Measurements from ENCODE around the gene NXPE3. TPM values are rescaled to one million over a fixed set of nuclear protein-coding genes. Genes with fewer than 3 reads are reported as not detected.

The NXPE3 gene
- total RNA-seq, 4 donors from 2014 or later: 31.5 to 52.0 (median 44.5) TPM

DNA sequence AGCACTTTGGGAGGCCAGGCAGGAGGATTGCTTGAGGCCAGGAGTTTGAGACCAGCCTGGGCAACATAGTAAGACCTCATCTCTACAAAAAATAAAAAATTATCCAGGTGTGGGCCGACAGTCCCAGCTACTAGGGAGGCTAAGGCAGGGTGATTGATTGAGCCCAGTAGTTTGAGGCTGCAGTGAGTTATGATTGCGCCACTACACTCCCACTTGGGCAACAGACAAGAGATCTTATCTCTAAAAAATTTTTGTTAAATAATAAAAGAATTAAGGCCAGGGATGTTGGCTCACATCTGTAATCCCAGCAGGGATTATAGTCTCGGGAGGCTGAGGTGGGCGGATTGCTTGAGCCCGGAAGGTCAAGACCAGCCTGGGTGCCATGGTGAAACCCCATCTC, 44.5 kb downstream of the NXPE3 start:
- DNase-seq: no peak
- Histone ChIP-seq H3K4me1 (peaks cover 18 to 28% of the 10 kb centered on the region in 2 donors), H3K36me3 (peaks cover 0 to 13% of the 10 kb centered on the region in 2 donors), H3K27ac (no peak overlapping the region), H3K4me3 (no peak overlapping the region), H3K9me3 (no peaks in the 10 kb centered on the region), H3K27me3 (no peaks in the 10 kb centered on the region)
- in situ Hi-C loops (cut with MboI; ENCODE audit: low sequenced_read_pairs in 4 of 4): loop anchor here in 3 of 4 donors (10.0 to 25.0 kb wide), 2 partner anchors 401 to 714 kb away; no protein-coding TSS in a partner anchor
- TF ChIP-seq POLR2A (IDR thresholded peaks at IDR 0.05) (no peak), CTCF (IDR thresholded peaks at IDR 0.05 in 4 of 5, conservative IDR thresholded peaks at IDR 0.05 in 1 of 5) (no peak)
- intact Hi-C loops (cut with DNase I; ENCODE audit: low total_unique reads): no loop called here
- ATAC-seq: no peak

DNA sequence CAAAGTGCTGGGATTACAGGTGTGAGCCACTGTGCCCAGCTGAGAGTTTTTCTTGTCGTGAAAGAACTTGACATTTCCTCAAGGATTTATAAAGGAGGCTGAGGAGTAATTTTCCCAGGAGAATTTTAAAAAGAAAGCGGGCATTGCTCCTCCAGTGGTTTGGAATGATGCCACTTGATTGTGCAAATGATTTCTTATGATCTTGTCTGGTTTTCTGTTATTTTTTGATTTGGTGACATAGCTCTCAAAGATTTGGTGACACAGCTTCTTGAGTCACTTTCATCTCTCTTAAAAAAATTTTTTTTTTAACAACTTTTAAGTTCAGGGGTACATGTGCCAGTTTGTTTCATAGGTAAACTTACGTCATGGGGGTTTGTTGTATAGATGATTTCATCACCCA, 45.7 kb downstream of the NXPE3 start:
- no peak overlapping the region for H3K4me3 ChIP-seq
- peaks cover 0 to 13% of the 10 kb centered on the region in 2 donors for H3K36me3 ChIP-seq
- H3K27me3 ChIP-seq: no peaks in the 10 kb centered on the region
- no peak for ATAC-seq
- intact Hi-C loops (cut with DNase I; ENCODE audit: low total_unique reads): no loop called here
- no peak for DNase-seq
- H3K9me3 ChIP-seq: no peaks in the 10 kb centered on the region
- in situ Hi-C loops (cut with MboI; ENCODE audit: low sequenced_read_pairs in 4 of 4): loop anchor here in 3 of 4 donors (10.0 to 25.0 kb wide), 2 partner anchors 400 to 713 kb away; no protein-coding TSS in a partner anchor
- H3K4me1 ChIP-seq: peaks cover 28 to 40% of the 10 kb centered on the region in 2 donors
- TF ChIP-seq POLR2A (IDR thresholded peaks at IDR 0.05): no peak
- TF ChIP-seq CTCF (IDR thresholded peaks at IDR 0.05 in 4 of 5, conservative IDR thresholded peaks at IDR 0.05 in 1 of 5): no peak
- peak overlapping the region in 3 of 4 donors; percentile 10 to 80 (median 19) for H3K27ac ChIP-seq

- TF ChIP-seq POLR2A (IDR thresholded peaks at IDR 0.05): no peak
- Histone ChIP-seq H3K9me3 (no peaks in the 10 kb centered on the region), H3K27ac (peak overlapping the region; percentile 80 to 85 (median 83)), H3K4me3 (no peak overlapping the region), H3K27me3 (no peaks in the 10 kb centered on the region), H3K4me1 (peaks cover 28 to 41% of the 10 kb centered on the region in 2 donors), H3K36me3 (peaks cover 0 to 11% of the 10 kb centered on the region in 2 donors)
- in situ Hi-C loops (cut with MboI; ENCODE audit: low sequenced_read_pairs in 4 of 4) (loop anchor here in 1 of 4 donors (10.0 kb wide), 1 partner anchor 399 kb away; no protein-coding TSS in a partner anchor), intact Hi-C loops (cut with DNase I; ENCODE audit: low total_unique reads) (loop anchor here (2.0 kb wide), 1 partner anchor 23 kb away; the partner anchor contains the start of gene NFKBIZ)
- ATAC-seq (no peak), DNase-seq (no peak)
These were observed 47.0 kb downstream of the NXPE3 start for GRCh38 chr3:101825904-101826445.

DNA sequence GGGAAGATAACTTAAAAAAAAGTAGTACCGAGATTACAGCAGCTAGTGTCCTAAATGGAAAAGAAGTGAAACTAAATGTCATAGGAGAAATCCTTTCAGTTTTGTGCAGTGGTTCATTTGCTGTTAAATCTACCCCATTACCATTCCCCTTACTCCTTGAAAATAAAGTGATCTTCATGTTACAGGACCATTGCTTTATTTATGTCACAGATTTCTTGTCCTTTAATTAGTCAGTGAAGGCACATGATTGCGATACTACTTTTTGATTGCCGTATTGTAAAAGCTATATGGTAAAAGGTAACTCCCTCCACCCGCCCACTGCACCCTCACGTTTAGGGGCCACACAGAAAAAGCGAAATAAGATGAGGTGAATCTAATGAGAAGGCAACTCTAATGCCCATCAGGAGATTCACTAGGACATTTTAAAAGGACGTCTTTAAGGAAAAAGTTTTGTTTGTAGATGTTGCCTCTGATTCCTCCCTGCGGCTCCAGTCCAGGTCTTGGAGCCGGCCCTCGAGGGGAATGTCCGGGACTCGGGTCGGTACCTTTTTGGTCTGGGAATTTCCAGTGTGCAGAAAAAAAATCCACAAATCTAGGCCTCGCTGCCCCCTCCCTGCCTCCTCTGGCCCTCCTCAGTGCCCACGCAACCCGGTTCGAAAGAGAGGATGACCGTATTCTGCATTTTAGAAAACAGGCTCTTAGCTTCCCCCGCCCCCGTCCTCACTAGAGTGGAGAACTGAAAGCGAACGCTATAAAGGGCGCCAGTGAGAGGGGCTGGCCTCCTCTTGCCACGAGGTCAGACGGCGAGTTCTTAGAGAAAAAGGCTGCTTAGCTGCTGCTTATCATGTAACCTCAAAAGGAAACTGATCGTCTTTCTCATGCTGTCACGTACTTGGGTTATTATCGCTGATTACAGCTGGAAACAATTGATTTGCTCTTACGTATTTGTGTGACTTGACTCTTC, 48.5 kb downstream of the NXPE3 start:
- H3K9me3 ChIP-seq: no peaks in the 10 kb centered on the region
- ATAC-seq: peak; percentile 67 to 69
- TF ChIP-seq CTCF (IDR thresholded peaks at IDR 0.05 in 4 of 5, conservative IDR thresholded peaks at IDR 0.05 in 1 of 5) (no peak), POLR2A (IDR thresholded peaks at IDR 0.05) (peak in 1 of 2 donors; percentile 53)
- H3K27me3 ChIP-seq: no peaks in the 10 kb centered on the region
- H3K4me1 ChIP-seq: peaks cover 28 to 41% of the 10 kb centered on the region in 2 donors
- peak overlapping the region; percentile 51 to 77 (median 70) for H3K4me3 ChIP-seq
- in situ Hi-C loops (cut with MboI; ENCODE audit: low sequenced_read_pairs in 4 of 4): loop anchor here in 1 of 4 donors (10.0 kb wide), 1 partner anchor 397 kb away; no protein-coding TSS in a partner anchor
- DNase-seq: peak; percentile 52
- no peaks in the 10 kb centered on the region for H3K36me3 ChIP-seq
- intact Hi-C loops (cut with DNase I; ENCODE audit: low total_unique reads): loop anchor here (2.0 kb wide), 1 partner anchor 21 kb away; the partner anchor contains the start of gene NFKBIZ
- H3K27ac ChIP-seq: peak overlapping the region; percentile 80 to 85 (median 83)

Measured in gastrocnemius medialis (tissue), 4 donors.